K562 (cell line): ENCODE results near the gene ADPRHL1. TPM values are rescaled to one million over a fixed set of nuclear protein-coding genes. Genes with fewer than 3 reads are reported as not detected.

Experiments
- CBX5 ChIP-seq: IDR thresholded peaks from 2 replicates; pipeline ENCODE4 v1.6.1; 2014; ENCODE audit warnings: low read depth, borderline replicate concordance
- CEBPB ChIP-seq: fragments of 450-650 bp; IDR thresholded peaks from 2 replicates; pipeline ENCODE4 v1.6.1; 2016; ENCODE audit warnings: missing genetic modification characterization, missing compliant biosample characterization
- CTBP1 ChIP-seq: fragments of 450-650 bp; IDR thresholded peaks from 2 replicates; pipeline ENCODE4 v1.6.1; 2016; ENCODE audit warnings: borderline replicate concordance
- DMBX1 ChIP-seq: fragments of 250-450 bp; sonication (Bioruptor Pico); IDR thresholded peaks from 2 replicates; pipeline ENCODE4 v1.8.0; 2022; ENCODE audit warnings: inconsistent platforms, mild to moderate bottlenecking, moderate library complexity, borderline replicate concordance
- HNRNPK ChIP-seq: fragments of 200-400 bp; formaldehyde crosslinking; IDR thresholded peaks from one replicate; pipeline ENCODE4 v1.6.1; 2018; ENCODE audit warnings: mild to moderate bottlenecking, low read depth, low read length; ENCODE audit not compliant: poor library complexity, severe bottlenecking
- MAFG ChIP-seq: fragments of 450-650 bp; conservative IDR thresholded peaks from 2 replicates; pipeline ENCODE4 v1.6.1; 2016; ENCODE audit warnings: missing genetic modification characterization, missing compliant biosample characterization
- NCOA1 ChIP-seq: fragments of 450-650 bp; IDR thresholded peaks from 2 replicates; pipeline ENCODE4 v1.6.1; 2016; ENCODE audit warnings: low read depth
- POLR2AphosphoS5 ChIP-seq: IDR thresholded peaks from 2 replicates; pipeline ENCODE4 v1.6.1; 2011; ENCODE audit warnings: mild to moderate bottlenecking, low read depth, low read length, moderate library complexity; ENCODE audit not compliant: control insufficient read depth, insufficient read depth
- SOX6 ChIP-seq: fragments of 450-650 bp; IDR thresholded peaks from 2 replicates; pipeline ENCODE4 v1.6.1; 2014; ENCODE audit warnings: mild to moderate bottlenecking
- SP1 ChIP-seq: sonication (generic); formaldehyde crosslinking; IDR thresholded peaks from 2 replicates; pipeline ENCODE4 v1.8.1; 2022; ENCODE audit warnings: mild to moderate bottlenecking, missing genetic modification reagents
- SP2 ChIP-seq: IDR thresholded peaks from 2 replicates; pipeline ENCODE4 v1.6.1; 2011; ENCODE audit warnings: mild to moderate bottlenecking, low read depth, low read length, moderate library complexity; ENCODE audit not compliant: poor library complexity, severe bottlenecking; ENCODE audit errors: extremely low read depth
- ZBTB17 ChIP-seq: fragments of 450-650 bp; formaldehyde crosslinking; IDR thresholded peaks from 2 replicates; pipeline ENCODE4 v1.4.0; 2020; ENCODE audit warnings: mild to moderate bottlenecking
- ZNF561 ChIP-seq: fragments of 450-650 bp; formaldehyde crosslinking; conservative IDR thresholded peaks from 2 replicates; pipeline ENCODE4 v1.4.0; 2020; ENCODE audit warnings: mild to moderate bottlenecking, moderate library complexity
- ZNF785 ChIP-seq: fragments of 250-450 bp; sonication (Bioruptor Pico); IDR thresholded peaks from 2 replicates; pipeline ENCODE4 v1.4.0; 2020; ENCODE audit warnings: mild to moderate bottlenecking
- polyA plus RNA-seq, 8 experiments: library from polyadenylated mRNA; depleted of rRNA in 4 of 8; stranded (reverse) in 5 of 8; unstranded in 3 of 8; fragments of >200 nt; fragmentation: Nextera tagmentation in 2 of 8; fragmentation: Illumina TruSeq in 1 of 8; extraction: Ambion mirVana in 2 of 8; extraction: Trizol in 1 of 8; gene quantifications; 2 replicates each; pipeline versions ENCODE4 v1.2.1 to v1.2.3, GENCODE V29; 2011 to 2014; ENCODE audit warnings: inconsistent platforms in 1 of 8, missing spikeins in 1 of 8
- total RNA-seq, 7 experiments: library from RNA; depleted of rRNA in 6 of 7; stranded (reverse); fragments of >200 nt in 6 of 7; fragmentation: Illumina TruSeq in 2 of 7; extraction: Trizol in 2 of 7; gene quantifications; 2 replicates each; pipeline versions ENCODE4 v1.2.1 to v1.2.3, GENCODE V29; 2011 to 2021; ENCODE audit warnings: low replicate concordance in 1 of 7
- TF ChIP-seq, protein P1 (sequence below): fragments of 450-650 bp; IDR thresholded peaks from 2 replicates; pipeline ENCODE4 v1.6.1; 2018; ENCODE audit warnings: mild to moderate bottlenecking, low read depth; ENCODE audit not compliant: partially characterized antibody
- TF ChIP-seq, protein P2 (sequence below), 2 experiments: fragments of 450-650 bp in 1 of 2; sonication (generic) in 1 of 2; formaldehyde crosslinking in 1 of 2; IDR thresholded peaks in 1 of 2; conservative IDR thresholded peaks in 1 of 2; 2 replicates each; pipeline versions ENCODE4 v1.6.1 to v1.8.1; 2016 to 2023; ENCODE audit warnings: mild to moderate bottlenecking in 2 of 2, moderate library complexity in 2 of 2, inconsistent platforms in 1 of 2, missing genetic modification reagents in 1 of 2
- TF ChIP-seq, protein P3 (sequence below): fragments of 450-650 bp; IDR thresholded peaks from 2 replicates; pipeline ENCODE4 v1.6.1; 2016; ENCODE audit warnings: borderline replicate concordance
- TF ChIP-seq, protein P4 (sequence below): fragments of 250-450 bp; sonication (Bioruptor Pico); IDR thresholded peaks from 2 replicates; pipeline ENCODE4 v1.4.0; 2020; ENCODE audit warnings: borderline replicate concordance
- TF ChIP-seq, protein P5 (sequence below): fragments of 250-450 bp; sonication (Bioruptor Pico); IDR thresholded peaks from 2 replicates; pipeline ENCODE4 v1.8.0; 2021; ENCODE audit warnings: moderate library complexity, mild to moderate bottlenecking, inconsistent platforms

Gene ADPRHL1
- total and polyA plus RNA-seq, 9 of the 15 experiments (the other 6 are each of a cell fraction or from before 2014, with no cell fraction given), result 0.06 to 0.76 (median 0.37) TPM; not detected in 1

DNA sequence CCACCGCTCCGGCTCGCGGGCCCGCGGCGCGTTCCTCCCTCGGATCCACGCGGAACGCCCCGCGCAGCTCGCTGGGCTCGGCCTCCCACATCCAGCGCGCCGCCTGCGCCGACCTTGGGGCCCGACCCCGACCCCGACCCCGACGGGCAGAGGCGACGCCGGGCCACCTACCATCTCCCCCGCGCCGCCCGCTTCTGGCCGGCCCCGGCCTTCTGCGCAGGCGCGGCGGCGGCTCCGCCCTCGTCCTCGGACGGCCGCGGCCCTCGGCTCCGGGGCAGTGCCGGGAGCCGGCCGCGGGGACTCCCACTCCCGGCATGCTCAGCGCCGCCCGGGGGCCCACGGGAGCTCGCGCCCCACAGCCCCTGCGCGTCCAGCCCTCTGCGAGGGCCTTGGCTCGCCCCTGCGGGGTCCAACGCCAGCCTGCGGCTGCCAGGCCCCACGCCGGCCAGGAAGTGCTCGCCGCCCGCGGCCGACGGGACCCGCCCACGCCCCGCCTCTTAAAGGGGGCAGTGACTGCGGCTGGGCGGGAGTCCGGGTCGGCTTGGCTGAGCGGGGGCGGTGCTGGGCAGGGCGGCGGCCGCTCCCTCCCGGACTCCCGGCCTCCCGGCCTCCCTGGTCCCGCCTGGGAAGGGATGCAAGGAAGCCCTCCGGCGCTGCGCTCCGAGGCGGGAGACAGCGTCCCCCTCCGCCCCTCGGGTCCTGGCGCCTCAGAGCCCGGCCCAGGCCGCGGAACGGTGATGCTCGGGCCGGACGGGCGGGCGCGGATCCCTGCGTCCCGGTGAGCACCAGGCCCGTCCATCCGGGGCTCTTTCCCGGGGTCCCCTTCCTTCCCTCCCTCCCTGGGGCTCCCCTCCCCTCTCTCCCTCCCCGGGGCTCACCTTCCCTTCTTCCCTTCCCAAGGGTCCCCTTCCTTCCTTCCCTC is 37.5 kb upstream of the ADPRHL1 start, which contains the start of gene DCUN1D2 (continued):
- TF ChIP-seq CBX5 (no peak), MAFG (tag) (no peak), ZNF785 (CRISPR knock-in tag) (no peak), ZNF561 (CRISPR knock-in tag) (no peak), SOX6 (peak; percentile 65; the same call in 1 of the 2 replicates), ZBTB17 (CRISPR knock-in tag) (no peak), NCOA1 (no peak), SP1 (CRISPR knock-in tag) (peak; percentile 64; the same call in 1 of the 2 replicates), CEBPB (tag) (no peak), DMBX1 (no peak), SP2 (no peak), CTBP1 (peak; percentile 88), HNRNPK (no peak), POLR2AphosphoS5 (peak; percentile 67)
- TF ChIP-seq, protein P1, sequence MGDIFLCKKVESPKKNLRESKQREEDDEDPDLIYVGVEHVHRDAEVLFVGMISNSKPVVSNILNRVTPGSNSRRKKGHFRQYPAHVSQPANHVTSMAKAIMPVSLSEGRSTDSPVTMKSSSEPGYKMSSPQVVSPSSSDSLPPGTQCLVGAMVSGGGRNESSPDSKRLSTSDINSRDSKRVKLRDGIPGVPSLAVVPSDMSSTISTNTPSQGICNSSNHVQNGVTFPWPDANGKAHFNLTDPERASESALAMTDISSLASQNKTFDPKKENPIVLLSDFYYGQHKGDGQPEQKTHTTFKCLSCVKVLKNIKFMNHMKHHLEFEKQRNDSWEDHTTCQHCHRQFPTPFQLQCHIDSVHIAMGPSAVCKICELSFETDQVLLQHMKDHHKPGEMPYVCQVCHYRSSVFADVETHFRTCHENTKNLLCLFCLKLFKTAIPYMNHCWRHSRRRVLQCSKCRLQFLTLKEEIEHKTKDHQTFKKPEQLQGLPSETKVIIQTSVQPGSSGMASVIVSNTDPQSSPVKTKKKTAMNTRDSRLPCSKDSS, result no peak
- TF ChIP-seq, protein P2, sequence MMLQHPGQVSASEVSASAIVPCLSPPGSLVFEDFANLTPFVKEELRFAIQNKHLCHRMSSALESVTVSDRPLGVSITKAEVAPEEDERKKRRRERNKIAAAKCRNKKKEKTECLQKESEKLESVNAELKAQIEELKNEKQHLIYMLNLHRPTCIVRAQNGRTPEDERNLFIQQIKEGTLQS (IDR thresholded peaks at IDR 0.05), result no peak
- TF ChIP-seq, protein P2 (CRISPR knock-in tag; conservative IDR thresholded peaks at IDR 0.05), result no peak
- TF ChIP-seq, protein P3, sequence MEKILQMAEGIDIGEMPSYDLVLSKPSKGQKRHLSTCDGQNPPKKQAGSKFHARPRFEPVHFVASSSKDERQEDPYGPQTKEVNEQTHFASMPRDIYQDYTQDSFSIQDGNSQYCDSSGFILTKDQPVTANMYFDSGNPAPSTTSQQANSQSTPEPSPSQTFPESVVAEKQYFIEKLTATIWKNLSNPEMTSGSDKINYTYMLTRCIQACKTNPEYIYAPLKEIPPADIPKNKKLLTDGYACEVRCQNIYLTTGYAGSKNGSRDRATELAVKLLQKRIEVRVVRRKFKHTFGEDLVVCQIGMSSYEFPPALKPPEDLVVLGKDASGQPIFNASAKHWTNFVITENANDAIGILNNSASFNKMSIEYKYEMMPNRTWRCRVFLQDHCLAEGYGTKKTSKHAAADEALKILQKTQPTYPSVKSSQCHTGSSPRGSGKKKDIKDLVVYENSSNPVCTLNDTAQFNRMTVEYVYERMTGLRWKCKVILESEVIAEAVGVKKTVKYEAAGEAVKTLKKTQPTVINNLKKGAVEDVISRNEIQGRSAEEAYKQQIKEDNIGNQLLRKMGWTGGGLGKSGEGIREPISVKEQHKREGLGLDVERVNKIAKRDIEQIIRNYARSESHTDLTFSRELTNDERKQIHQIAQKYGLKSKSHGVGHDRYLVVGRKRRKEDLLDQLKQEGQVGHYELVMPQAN, result no peak
- TF ChIP-seq, protein P4, sequence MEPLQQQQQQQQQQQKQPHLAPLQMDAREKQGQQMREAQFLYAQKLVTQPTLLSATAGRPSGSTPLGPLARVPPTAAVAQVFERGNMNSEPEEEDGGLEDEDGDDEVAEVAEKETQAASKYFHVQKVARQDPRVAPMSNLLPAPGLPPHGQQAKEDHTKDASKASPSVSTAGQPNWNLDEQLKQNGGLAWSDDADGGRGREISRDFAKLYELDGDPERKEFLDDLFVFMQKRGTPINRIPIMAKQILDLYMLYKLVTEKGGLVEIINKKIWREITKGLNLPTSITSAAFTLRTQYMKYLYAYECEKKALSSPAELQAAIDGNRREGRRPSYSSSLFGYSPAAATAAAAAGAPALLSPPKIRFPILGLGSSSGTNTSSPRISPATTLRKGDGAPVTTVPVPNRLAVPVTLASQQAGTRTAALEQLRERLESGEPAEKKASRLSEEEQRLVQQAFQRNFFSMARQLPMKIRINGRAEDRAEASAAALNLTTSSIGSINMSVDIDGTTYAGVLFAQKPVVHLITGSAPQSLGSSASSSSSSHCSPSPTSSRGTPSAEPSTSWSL, result 0 out of 2 replicates have a peak, but pooled peaks have one; percentile 21
- TF ChIP-seq, protein P5, sequence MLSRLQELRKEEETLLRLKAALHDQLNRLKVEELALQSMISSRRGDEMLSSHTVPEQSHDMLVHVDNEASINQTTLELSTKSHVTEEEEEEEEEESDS (CRISPR knock-in tag), result no peak
